IPS-18a (cell line): Measurements from ENCODE around the gene NCKAP5L.

Experiments
- H3K27ac ChIP-seq: one replicate; pipeline ENCODE4 v1.5.1; 2013; ENCODE audit warnings: low read length
- H3K27me3 ChIP-seq: one replicate; pipeline ENCODE4 v1.6.1; 2013; ENCODE audit warnings: mild to moderate bottlenecking, low read length; ENCODE audit not compliant: control insufficient read depth, insufficient read depth
- H3K36me3 ChIP-seq: one replicate; pipeline ENCODE4 v1.6.1; 2013; ENCODE audit warnings: low read depth, low read length; ENCODE audit not compliant: control insufficient read depth
- H3K4me1 ChIP-seq: one replicate; pipeline ENCODE4 v1.6.1; 2013; ENCODE audit warnings: low read depth, low read length; ENCODE audit not compliant: control insufficient read depth
- H3K4me3 ChIP-seq: one replicate; pipeline ENCODE4 v1.5.1; 2013; ENCODE audit warnings: low read length
- H3K9ac ChIP-seq: one replicate; pipeline ENCODE4 v1.6.1; 2013; ENCODE audit warnings: mild to moderate bottlenecking, low read length, moderate library complexity
- H3K9me3 ChIP-seq: one replicate; pipeline ENCODE4 v1.6.1; 2013; ENCODE audit warnings: low read depth, low read length; ENCODE audit not compliant: control insufficient read depth

Gene NCKAP5L

GRCh38 chr12:49803693-49804450 lies 24.3 kb downstream of the NCKAP5L start:
- Histone ChIP-seq H3K27ac (no peak overlapping the region), H3K4me3 (no peak overlapping the region), H3K9me3 (no peaks in the 10 kb centered on the region), H3K4me1 (peaks cover 8% of the 10 kb centered on the region), H3K27me3 (no peaks in the 10 kb centered on the region), H3K36me3 (peaks cover 31% of the 10 kb centered on the region), H3K9ac (no peak overlapping the region)

DNA sequence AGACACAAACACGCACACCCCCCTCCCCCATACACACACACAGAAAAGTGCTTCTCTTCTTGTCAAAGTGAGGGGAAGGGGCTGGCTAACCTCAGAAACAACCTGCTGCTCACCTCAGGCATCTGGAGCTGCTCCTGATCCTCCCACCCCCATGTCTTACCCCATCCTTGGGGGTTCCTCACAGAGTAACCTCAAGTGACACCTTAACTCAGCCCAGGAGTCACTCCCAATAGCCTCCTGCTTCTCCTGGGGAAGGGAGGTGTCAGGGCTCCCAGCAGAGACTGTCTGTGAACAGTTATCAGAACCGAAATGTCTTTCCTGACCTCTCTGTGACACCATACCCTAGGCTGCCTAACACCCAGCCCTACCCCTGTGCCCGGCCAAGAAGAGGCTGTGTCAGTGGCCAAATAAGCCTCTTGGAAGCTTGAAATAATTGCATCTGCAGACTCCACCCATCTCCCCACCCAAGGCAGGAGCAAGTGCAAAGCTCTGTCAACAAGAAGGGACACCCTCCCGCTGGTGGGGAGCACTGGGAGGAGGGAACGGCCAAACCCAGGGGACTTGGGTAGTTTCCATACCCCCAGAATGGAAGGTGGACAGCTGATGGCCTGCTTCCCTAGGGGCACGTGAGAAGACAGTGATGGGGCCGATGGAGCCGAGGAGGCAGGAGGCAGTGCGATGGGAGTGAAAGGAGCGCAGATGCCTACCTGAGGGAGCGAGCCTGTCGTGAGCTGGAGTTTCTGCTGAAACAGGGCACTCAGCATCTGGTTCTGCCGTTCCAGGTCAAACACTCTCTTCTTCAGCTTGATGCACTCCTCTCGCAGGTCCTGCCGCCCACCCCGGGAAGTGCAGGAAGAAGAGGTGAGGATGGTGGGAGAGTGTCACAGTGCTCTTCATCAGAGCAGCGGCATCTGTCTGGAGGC lies 26.8 kb downstream of the NCKAP5L start:
- no peak overlapping the region for H3K9ac ChIP-seq
- H3K27me3 ChIP-seq, result no peaks in the 10 kb centered on the region
- no peaks in the 10 kb centered on the region for H3K4me1 ChIP-seq
- no peak overlapping the region for H3K4me3 ChIP-seq
- H3K27ac ChIP-seq, result no peak overlapping the region
- peaks cover 45% of the 10 kb centered on the region for H3K36me3 ChIP-seq
- H3K9me3 ChIP-seq, result no peaks in the 10 kb centered on the region

DNA sequence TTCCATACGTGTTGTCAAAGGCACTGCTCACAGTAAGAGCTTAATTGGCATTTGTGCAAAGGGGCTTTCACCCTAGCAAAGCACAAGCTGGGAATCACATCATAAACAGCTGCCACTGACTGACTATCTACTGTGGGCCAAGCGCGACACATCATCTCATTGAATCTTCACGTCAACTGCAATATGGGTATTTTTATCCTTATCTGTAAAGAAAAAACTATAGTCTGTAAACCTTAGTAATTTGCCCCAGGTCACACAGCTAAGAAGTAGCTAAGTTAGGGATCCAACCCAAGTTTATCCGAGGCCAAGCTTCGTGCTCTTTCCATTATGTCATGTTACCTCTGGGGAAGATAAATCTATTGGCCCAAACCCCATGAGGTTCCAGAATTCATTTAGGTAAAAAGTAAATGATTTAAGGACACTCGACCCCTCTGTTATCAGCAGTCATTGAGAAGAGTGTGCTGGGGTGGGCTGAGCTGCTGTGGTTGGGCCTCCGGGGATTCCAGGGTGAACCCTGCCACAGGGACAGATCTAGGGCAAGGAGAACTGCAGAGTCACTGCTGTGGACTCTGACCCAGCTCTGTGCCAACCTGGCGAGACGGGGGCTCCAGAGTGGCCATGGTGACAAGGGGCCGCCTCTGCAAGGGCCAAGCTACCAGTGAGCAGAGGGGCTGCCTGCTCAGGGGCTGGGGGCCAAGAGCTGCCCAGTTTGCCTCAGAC lies 27.6 kb downstream of the NCKAP5L start:
- peaks cover 45% of the 10 kb centered on the region for H3K36me3 ChIP-seq
- no peak overlapping the region for H3K9ac ChIP-seq
- H3K4me3 ChIP-seq, result no peak overlapping the region
- no peaks in the 10 kb centered on the region for H3K27me3 ChIP-seq
- H3K9me3 ChIP-seq, result no peaks in the 10 kb centered on the region
- H3K4me1 ChIP-seq, result no peaks in the 10 kb centered on the region
- no peak overlapping the region for H3K27ac ChIP-seq

- no peaks in the 10 kb centered on the region for H3K4me1 ChIP-seq
- no peaks in the 10 kb centered on the region for H3K9me3 ChIP-seq
- H3K4me3 ChIP-seq, result no peak overlapping the region
- H3K36me3 ChIP-seq, result peaks cover 33% of the 10 kb centered on the region
- no peaks in the 10 kb centered on the region for H3K27me3 ChIP-seq
- no peak overlapping the region for H3K9ac ChIP-seq
- no peak overlapping the region for H3K27ac ChIP-seq
These were observed 29.3 kb downstream of the NCKAP5L start for GRCh38 chr12:49798934-49799333.

- Histone ChIP-seq H3K27me3 (no peaks in the 10 kb centered on the region), H3K27ac (no peak overlapping the region), H3K4me3 (no peak overlapping the region), H3K4me1 (no peaks in the 10 kb centered on the region), H3K9ac (no peak overlapping the region), H3K36me3 (peaks cover 33% of the 10 kb centered on the region), H3K9me3 (no peaks in the 10 kb centered on the region)
These were observed 30.0 kb downstream of the NCKAP5L start for GRCh38 chr12:49798248-49798647.

DNA sequence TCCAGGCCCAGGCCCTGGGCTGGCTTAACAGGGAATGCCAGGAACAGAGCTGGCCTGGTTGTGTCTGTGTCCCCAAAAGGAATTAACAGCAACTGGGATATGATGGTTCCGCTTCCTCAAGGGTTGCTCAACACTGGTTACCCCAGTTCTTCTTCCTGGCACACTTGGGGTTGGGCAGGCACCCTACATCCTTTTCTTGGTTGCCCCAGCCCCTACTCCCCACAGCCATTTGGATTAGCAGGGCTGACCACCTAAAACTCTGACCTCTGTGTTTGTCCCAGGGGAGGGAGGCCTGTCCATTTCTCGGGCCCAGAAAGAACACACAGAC lies 30.8 kb downstream of the NCKAP5L start:
- H3K4me3 ChIP-seq, result no peak overlapping the region
- no peak overlapping the region for H3K27ac ChIP-seq
- no peaks in the 10 kb centered on the region for H3K9me3 ChIP-seq
- H3K27me3 ChIP-seq, result no peaks in the 10 kb centered on the region
- no peaks in the 10 kb centered on the region for H3K4me1 ChIP-seq
- H3K9ac ChIP-seq, result no peak overlapping the region
- H3K36me3 ChIP-seq, result peaks cover 28% of the 10 kb centered on the region

DNA sequence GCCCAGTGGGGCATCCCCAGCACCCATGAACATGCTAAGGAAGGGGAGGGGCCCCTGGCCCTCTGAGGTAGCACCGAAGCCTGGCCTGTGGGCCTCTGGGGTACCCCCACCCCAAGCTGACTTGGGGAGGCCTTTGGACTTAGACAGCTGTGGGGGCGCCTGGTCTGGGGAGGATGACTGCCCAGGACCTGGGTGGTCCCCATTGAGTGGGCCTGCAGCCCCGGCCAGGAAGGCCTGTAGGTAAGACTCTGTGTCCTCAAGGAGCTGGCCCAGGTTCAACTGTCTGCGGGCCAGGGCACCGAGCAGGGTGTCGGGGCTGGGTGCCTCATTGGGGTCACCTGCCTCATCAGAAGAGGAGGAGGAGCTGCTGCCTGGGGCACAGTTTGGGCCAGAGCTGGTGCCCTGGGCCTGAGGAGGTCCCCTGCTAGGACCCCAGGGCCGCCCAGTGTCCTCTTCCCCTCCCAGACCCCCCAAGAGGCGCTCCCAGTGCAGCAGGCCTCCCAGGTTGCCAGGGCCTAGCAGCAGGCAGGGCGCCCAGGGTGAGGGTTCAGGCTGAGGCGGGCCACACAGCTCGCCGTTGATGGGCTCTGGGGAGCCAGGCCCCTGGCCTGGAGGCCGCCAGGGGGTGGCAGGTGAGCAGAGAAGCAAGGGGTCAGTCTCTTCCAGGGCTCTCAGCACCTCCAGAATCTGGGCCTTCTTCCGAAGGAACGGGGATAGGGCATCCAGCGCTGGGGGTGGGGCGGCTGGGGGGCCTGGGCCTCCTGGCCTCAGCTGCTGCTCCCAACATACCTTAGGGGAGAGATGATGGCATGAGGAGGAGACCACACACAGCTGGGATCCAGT lies 31.4 kb downstream of the NCKAP5L start:
- Histone ChIP-seq H3K4me1 (no peaks in the 10 kb centered on the region), H3K36me3 (peaks cover 27% of the 10 kb centered on the region), H3K4me3 (no peak overlapping the region), H3K27me3 (no peaks in the 10 kb centered on the region), H3K9me3 (no peaks in the 10 kb centered on the region), H3K9ac (no peak overlapping the region), H3K27ac (no peak overlapping the region)

DNA sequence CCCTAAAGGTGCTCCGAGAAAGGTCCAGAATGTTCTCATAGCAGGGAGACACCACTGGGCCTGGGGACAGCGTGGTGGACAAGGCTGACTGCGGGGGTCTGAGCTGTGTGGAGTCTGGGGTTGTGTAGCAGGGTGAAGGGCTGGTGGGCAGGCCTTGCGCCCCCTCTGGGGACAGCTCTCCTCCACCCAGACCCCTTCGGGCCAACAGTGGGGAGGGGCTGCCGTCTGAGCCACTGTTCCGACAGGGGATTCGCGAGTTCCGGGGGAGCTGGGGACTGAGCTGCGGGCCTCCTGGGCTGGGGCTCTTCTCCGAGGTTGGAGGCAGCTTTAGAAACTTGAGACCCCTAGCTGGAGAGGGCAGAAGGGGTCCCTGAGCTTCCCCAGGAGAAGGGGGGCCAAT lies 32.1 kb downstream of the NCKAP5L start:
- H3K4me3 ChIP-seq, result no peak overlapping the region
- no peak overlapping the region for H3K27ac ChIP-seq
- H3K36me3 ChIP-seq, result peaks cover 23% of the 10 kb centered on the region
- H3K27me3 ChIP-seq, result no peaks in the 10 kb centered on the region
- H3K9ac ChIP-seq, result no peak overlapping the region
- no peaks in the 10 kb centered on the region for H3K4me1 ChIP-seq
- H3K9me3 ChIP-seq, result no peaks in the 10 kb centered on the region

- no peak overlapping the region for H3K27ac ChIP-seq
- peaks cover 20% of the 10 kb centered on the region for H3K36me3 ChIP-seq
- H3K9me3 ChIP-seq, result no peaks in the 10 kb centered on the region
- no peaks in the 10 kb centered on the region for H3K27me3 ChIP-seq
- no peaks in the 10 kb centered on the region for H3K4me1 ChIP-seq
- H3K9ac ChIP-seq, result no peak overlapping the region
- H3K4me3 ChIP-seq, result no peak overlapping the region
These were observed 32.5 kb downstream of the NCKAP5L start for GRCh38 chr12:49795654-49796105.

GRCh38 chr12:49794811-49795653 lies 33.2 kb downstream of the NCKAP5L start:
- H3K9me3 ChIP-seq, result no peaks in the 10 kb centered on the region
- no peak overlapping the region for H3K4me3 ChIP-seq
- H3K4me1 ChIP-seq, result no peaks in the 10 kb centered on the region
- no peak overlapping the region for H3K9ac ChIP-seq
- no peaks in the 10 kb centered on the region for H3K27me3 ChIP-seq
- H3K27ac ChIP-seq, result no peak overlapping the region
- H3K36me3 ChIP-seq, result peaks cover 15% of the 10 kb centered on the region
